Right lobe of liver (tissue), 4 donors: ENCODE measurements around the gene GRXCR1.

Source experiments
- CTCF ChIP-seq, 4 donors: fragments of 200-600 bp in 3 of 4; fragments of 450-650 bp in 1 of 4; IDR thresholded peaks; one replicate each; pipeline versions ENCODE4 v1.5.1 to v1.8.0; 2016 to 2022; ENCODE audit warnings: antibody characterized with exemption in 4 of 4, mild to moderate bottlenecking in 2 of 4
- POLR2A ChIP-seq: fragments of 450-650 bp; IDR thresholded peaks from one replicate; pipeline ENCODE4 v1.6.1; 2017; ENCODE audit warnings: antibody characterized with exemption, mild to moderate bottlenecking
- donor health status: DM: no; HTN: no; CAD: no.
- donor health status: DM: no; HTN: no; CAD: no.
- donor health status: DM: no; HTN: yes; CAD: no.

- TF ChIP-seq CTCF (IDR thresholded peaks at IDR 0.05) (no peak), POLR2A (no peak)
Observed at GRCh38 chr4:42905591-42905990, 13.1 kb downstream of the GRXCR1 start.
